Right ventricle myocardium superior (tissue), 1 donor: ENCODE data around the gene KLHL3. TPM values are rescaled to one million over a fixed set of nuclear protein-coding genes. Genes with fewer than 3 reads are reported as not detected.

Source experiments
- ATAC-seq: fragments of 200-7000 bp; cut with Tn5 transposase; one replicate; pipeline ENCODE4 v1.9.1; 2020; ENCODE audit warnings: mild to moderate bottlenecking; ENCODE audit not compliant: poor library complexity
- DNase-seq: peaks from one replicate; pipeline ENCODE4 v3.0.0-alpha.2; 2020
- intact Hi-C: fragments of 100-400 bp; cut with DNase I; formaldehyde crosslinking; loops from one replicate; pipeline ENCODE4 v1.11.2; 2022
- total RNA-seq: library from RNA; stranded (reverse); fragmentation: NEBNext Ultra II Directional; extraction: Animal tissue kit (Norgen Biotek cat#: 25700); gene quantifications from one replicate; pipeline ENCODE4 v1.2.1, GENCODE V29; 2021
- donor health status: DM: no; HTN: yes; CAD: no; lungs with severe emphysema.

The KLHL3 gene
- total RNA-seq, 1 donor from 2014 or later = 22.3 TPM

GRCh38 chr5:137605411-137605810 is 130.5 kb downstream of the KLHL3 start:
- intact Hi-C loops = no loop called here
- no peak for ATAC-seq
- no peak for DNase-seq

DNA sequence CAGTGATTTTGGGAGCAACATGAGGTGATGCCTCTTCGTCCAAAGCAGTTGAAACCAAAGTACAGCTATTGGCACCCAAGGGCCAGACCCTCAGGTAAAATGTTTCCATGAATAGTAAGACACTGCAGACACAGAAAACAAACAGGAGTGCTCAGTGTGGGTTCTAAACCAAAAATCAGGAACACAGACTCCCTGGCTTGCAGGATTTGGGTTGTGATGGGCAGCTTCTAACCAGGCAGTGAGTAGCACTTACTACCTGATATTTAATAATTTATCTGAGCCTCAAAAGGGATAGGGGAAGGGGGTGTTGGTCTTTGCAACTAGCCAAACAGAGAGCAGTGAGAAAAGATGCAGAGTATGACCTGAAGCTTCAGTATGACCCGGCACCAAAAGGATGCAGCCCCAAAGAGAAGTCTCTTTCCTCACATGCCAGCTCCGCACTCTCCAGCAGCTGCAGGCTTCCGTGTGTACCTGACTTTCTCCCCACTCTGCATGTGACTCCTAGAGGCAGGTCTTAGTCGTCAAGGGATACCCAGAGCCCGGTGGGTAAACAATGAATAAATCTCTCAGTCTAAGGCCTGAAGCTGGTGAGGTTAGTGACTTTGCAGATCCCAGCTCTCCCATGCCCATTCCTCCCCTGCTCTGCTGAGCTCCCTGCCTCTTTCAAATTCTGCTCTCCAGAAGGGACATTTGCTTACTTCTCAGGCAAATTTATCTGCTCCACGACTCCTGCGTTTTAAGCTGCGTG is 131.4 kb downstream of the KLHL3 start:
- intact Hi-C loops = no loop called here
- no peak for ATAC-seq
- DNase-seq = no peak

- DNase-seq = no peak
- intact Hi-C loops = no loop called here
- no peak for ATAC-seq
These were observed 132.0 kb downstream of the KLHL3 start for GRCh38 chr5:137603891-137604290.

DNA sequence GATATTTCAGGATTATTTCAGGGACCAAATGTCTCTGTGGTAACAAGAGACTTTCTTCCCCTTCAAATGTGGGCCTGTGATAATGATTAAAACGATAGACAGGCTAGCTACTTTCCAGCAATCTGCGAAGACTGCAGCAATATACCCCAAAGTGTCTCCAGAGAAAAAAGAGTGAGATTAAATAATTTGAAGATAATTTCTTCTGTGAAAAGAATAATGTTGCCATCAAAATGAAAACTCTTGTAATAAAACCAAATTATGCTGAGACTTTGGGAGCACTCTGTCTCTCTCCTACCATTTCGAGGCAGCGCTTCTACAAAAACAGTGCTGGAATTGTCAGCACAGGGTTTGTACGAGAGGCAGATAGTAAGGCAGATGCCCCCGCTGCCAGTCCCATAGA is 132.5 kb downstream of the KLHL3 start:
- intact Hi-C loops = no loop called here
- no peak for ATAC-seq
- no peak for DNase-seq

DNA sequence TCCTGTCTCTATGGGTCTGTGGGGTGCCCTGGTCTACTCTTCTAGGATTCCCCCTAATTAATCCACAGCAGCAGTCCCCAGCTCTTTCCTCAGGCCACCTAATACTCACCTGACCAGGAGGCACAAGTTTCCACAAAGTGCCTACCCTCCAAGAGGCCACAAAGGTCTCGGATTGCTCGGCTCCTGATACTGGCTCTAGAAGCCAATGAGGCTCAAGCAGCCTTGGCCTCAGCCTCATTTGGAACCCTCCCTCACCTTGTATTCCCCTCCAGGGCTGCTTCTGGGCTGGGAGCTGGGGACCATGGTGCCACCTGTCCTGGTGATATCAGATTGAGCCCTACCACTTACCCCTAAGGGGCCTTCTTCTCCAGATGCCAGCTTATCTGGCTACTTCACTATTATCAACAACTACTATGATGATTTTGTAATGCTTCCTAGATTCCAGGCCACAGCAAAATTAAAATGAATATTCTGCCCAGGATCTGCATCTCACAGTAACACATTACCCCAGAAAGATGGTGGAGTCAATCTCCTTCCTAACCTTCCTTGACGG is 133.1 kb downstream of the KLHL3 start:
- intact Hi-C loops = no loop called here
- no peak for ATAC-seq
- no peak for DNase-seq

GRCh38 chr5:137600721-137601360 is 135.0 kb downstream of the KLHL3 start:
- intact Hi-C loops = no loop called here
- ATAC-seq (no peak), DNase-seq (no peak)

- no peak for ATAC-seq
- intact Hi-C loops = no loop called here
These were observed 136.4 kb downstream of the KLHL3 start for GRCh38 chr5:137599457-137599856.

DNA sequence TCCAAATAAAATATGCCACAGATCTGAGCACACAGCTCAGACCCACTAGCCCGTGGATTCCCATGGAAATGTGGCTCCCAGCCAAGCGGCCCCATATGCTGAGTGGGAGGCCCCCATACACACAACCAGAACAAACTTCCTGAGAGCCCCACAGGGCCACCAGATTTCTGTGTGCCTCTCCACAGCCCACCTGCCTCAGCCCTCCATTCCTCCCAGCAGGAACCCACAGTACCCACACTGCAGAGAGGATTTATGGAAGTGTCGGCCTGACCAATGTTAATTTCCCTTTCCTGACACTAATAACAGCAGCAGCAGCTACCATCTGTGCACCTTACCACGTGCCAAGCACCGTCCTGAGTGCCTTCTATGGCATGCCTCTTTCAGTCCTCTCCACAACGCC is 137.5 kb downstream of the KLHL3 start:
- DNase-seq (no peak), ATAC-seq (no peak)
- intact Hi-C loops = no loop called here

More at GRCh38 chr5:137599457-137599856, 136.4 kb downstream of the KLHL3 start:
- no peak for DNase-seq

GRCh38 chr5:137596941-137597340 is 138.9 kb downstream of the KLHL3 start:
- intact Hi-C loops = no loop called here

GRCh38 chr5:137595396-137596079 is 140.4 kb downstream of the KLHL3 start:
- no peak for DNase-seq
- intact Hi-C loops = no loop called here
- ATAC-seq = no peak

More at GRCh38 chr5:137596941-137597340, 138.9 kb downstream of the KLHL3 start:
- DNase-seq = no peak
- ATAC-seq = no peak

DNA sequence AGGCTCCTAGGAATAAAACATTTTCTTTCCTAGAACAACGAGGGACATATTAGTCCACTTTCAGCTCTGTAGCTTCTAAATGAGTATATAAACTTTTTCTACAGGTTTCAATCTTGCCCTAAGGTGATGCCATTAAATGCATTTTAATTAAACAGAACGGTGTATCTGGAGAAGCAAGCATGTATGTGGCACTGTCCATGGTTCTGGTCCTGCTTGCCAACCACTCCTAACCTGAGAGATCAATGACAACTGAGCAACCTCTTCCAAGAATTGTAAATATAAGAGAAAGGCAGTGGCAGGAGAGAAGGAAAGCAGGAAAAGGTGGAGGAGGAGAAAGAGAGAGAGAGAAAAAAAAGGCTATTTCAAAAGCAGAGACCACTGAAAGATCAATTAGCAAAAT is 141.2 kb downstream of the KLHL3 start:
- intact Hi-C loops = no loop called here
- no peak for DNase-seq
- no peak for ATAC-seq

GRCh38 chr5:137592317-137592716 is 143.6 kb downstream of the KLHL3 start:
- intact Hi-C loops = no loop called here
- ATAC-seq (no peak), DNase-seq (no peak)

GRCh38 chr5:137589185-137589584 is 146.7 kb downstream of the KLHL3 start:
- intact Hi-C loops = no loop called here

DNA sequence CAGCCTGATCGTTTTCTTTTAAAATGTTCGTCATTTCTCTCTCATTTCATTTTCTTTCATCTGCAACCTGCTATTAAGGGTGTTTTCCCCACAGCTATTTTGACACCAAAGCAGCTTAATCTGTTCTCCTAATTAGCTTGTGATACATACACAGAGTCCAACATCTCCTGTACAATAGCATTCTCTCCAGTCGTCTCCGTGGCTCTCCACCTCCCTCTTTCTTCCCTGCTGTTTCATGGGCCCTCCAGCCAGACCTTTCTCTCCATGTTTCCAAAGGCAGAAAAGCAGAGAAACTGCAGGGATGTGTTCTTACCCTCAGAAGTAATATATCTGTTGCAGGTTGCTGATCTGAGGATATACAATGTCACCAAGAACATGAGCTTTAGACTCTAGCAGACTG is 148.0 kb downstream of the KLHL3 start:
- intact Hi-C loops = no loop called here
- DNase-seq = no peak
- no peak for ATAC-seq

More at GRCh38 chr5:137589185-137589584, 146.7 kb downstream of the KLHL3 start:
- ATAC-seq (no peak), DNase-seq (no peak)

GRCh38 chr5:137584262-137584661 is 151.6 kb downstream of the KLHL3 start:
- intact Hi-C loops = no loop called here
- ATAC-seq (no peak), DNase-seq (no peak)

- intact Hi-C loops = no loop called here
- DNase-seq = no peak
- no peak for ATAC-seq
These were observed 152.8 kb downstream of the KLHL3 start for GRCh38 chr5:137583129-137583528.

- no peak for ATAC-seq
- intact Hi-C loops = no loop called here
- DNase-seq = no peak
These were observed 153.7 kb downstream of the KLHL3 start for GRCh38 chr5:137582218-137582617.

DNA sequence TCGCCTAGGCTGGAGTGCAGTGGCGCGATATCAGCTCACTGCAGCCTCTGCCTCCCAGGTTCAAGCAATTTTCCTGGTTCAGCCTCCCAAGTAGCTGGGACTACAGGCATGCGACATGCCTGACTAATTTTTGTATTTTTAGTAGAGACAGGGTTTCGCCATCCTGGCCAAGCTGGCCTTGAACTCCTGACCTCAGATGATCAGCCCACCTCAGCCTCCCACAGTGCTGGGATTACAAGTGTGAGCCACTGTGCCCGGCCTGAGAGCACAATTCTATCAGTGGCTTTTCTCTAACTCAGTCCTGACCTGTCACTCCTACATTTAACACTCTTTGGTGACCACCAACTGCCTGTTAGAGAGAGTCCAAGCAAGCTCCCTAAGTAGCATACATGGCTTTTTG is 154.1 kb downstream of the KLHL3 start:
- no peak for ATAC-seq
- DNase-seq = no peak
- intact Hi-C loops = no loop called here

DNA sequence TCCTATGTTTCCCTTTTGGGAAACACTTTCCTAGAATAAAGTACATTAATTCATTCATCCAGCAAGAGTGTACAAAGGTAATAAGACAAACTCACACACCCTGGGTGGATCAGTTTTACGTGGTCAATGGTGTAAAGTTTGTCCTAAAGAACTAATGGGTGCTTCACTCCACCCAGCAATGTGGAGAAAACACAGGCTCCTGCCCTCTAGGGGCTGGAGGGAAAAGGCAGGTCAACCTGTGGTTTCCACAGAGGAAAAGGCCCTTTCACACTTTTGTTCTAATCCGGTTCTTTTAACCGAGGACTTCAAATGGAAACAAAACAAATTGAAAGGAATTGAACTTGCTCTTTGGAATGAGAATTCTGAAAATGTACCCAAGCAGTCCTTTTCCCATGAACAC is 155.9 kb downstream of the KLHL3 start:
- no peak for DNase-seq
- ATAC-seq = no peak
- intact Hi-C loops = no loop called here

DNA sequence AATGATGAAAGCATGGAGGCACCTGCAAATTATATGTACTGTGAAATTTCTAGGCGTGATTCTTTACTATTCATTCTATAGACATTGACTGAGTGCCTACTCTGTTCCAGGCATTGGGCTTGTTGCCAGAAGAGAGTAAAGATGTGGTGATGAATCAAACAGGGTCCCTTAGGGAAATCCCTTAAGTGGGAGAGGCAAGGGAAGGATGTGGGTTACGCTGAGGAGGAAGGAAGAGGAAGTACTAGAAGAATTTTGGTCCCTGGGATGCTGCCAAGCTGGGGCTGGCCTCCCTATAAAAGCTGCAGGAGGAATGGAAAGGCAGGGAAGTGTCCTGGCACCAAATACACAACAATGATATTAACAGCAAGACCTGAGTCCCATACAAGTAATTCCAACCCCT is 160.0 kb downstream of the KLHL3 start:
- DNase-seq (no peak), ATAC-seq (no peak)
- intact Hi-C loops = no loop called here
